HepG2 (cell line): ENCODE results near the gene CATSPERB. TPM values are rescaled to one million over a fixed set of nuclear protein-coding genes. Genes with fewer than 3 reads are reported as not detected.
"Not testable (repeated sequence)": the region's sequence is repeated elsewhere in the genome, so short reads cannot be mapped to it uniquely, and the experiment has no call there.

Experiments
- ATAC-seq: fragments of 200-7000 bp; cut with Tn5 transposase; 3 replicates; pipeline ENCODE4 v1.9.1; 2020; ENCODE audit warnings: mild to moderate bottlenecking, moderate library complexity
- BruUV-seq: library from RNA; stranded (reverse); fragments of 400-500 nt; replicated peaks from 2 replicates; lab custom pipeline; 2021; lab: Mats Ljungman, UMichigan
- CTCF ChIA-PET: fragments of 300-600 bp; formaldehyde crosslinking; extraction: SDS; loops from one replicate; lab custom pipeline; 2021; ENCODE audit warnings: low total read pairs, inconsistent platforms, low intra/inter-chr PET ratio; lab: Yijun Ruan, JAX
- POLR2A ChIA-PET: fragments of 350-600 bp; sonication (Branson Sonifier 250); formaldehyde crosslinking; loops from one replicate; lab custom pipeline; 2020; ENCODE audit warnings: antibody characterized with exemption, inconsistent platforms; lab: Yijun Ruan, JAX
- DNase-seq: peaks from one replicate; pipeline ENCODE4 v3.0.0-alpha.2; 2015; ENCODE audit warnings: low spot score
- FAIRE-seq: peaks from 3 replicates; lab custom pipeline; 2011; peaks lifted over from hg19 to GRCh38; lab: Jason Lieb, UNC
- H2AFZ ChIP-seq: one replicate; pipeline ENCODE4 v1.6.1; 2011; ENCODE audit warnings: low read length, inconsistent platforms
- H3K27ac ChIP-seq: fragments of 300-600 bp; 3 replicates; pipeline ENCODE4 v1.8.0; 2011; ENCODE audit warnings: mixed run types, mild to moderate bottlenecking, mixed read lengths, low read length, inconsistent platforms; ENCODE audit not compliant: insufficient read depth; ENCODE audit errors: extremely low read length
- H3K27me3 ChIP-seq, 2 experiments: fragments of 200-600 bp in 1 of 2; 2 replicates in 1 of 2; 3 replicates in 1 of 2; pipeline versions ENCODE4 v1.6.0 to v1.8.0; 2011; ENCODE audit warnings: low read length in 2 of 2, mild to moderate bottlenecking in 2 of 2, moderate library complexity in 2 of 2, inconsistent platforms in 1 of 2; ENCODE audit not compliant: insufficient read depth in 2 of 2, control insufficient read depth in 1 of 2
- H3K36me3 ChIP-seq, 2 experiments: fragments of 200-600 bp in 1 of 2; replicated peaks in 1 of 2; 2 replicates in 1 of 2; 3 replicates in 1 of 2; pipeline versions ENCODE4 v1.5.1 to v1.8.0; 2011; ENCODE audit warnings: low read length in 2 of 2, inconsistent platforms in 1 of 2; ENCODE audit not compliant: insufficient read depth in 2 of 2, control insufficient read depth in 1 of 2
- H3K4me1 ChIP-seq: 2 replicates; pipeline ENCODE4 v1.5.1; 2012; ENCODE audit warnings: low read length, inconsistent platforms; ENCODE audit not compliant: insufficient read depth
- H3K4me2 ChIP-seq: 2 replicates; pipeline ENCODE4 v1.6.0; 2011; ENCODE audit warnings: low read depth, low read length, inconsistent platforms
- H3K4me3 ChIP-seq, 3 experiments: fragments of 200-600 bp in 1 of 3; sonication (generic), shearing (Covaris generic) in 1 of 3; replicated peaks in 1 of 3; 2 replicates each; pipeline ENCODE4 v1.5.1; 2011 to 2016; ENCODE audit warnings: low read length in 3 of 3, inconsistent platforms in 2 of 3, low read depth in 2 of 3, mild to moderate bottlenecking in 2 of 3, control low read depth in 1 of 3, mixed read lengths in 1 of 3; ENCODE audit not compliant: insufficient read depth in 1 of 3
- H3K79me2 ChIP-seq: one replicate; pipeline ENCODE4 v1.6.1; 2011; ENCODE audit warnings: low read length, inconsistent platforms; ENCODE audit not compliant: insufficient read depth
- H3K9ac ChIP-seq: 2 replicates; pipeline ENCODE4 v1.6.0; 2011; ENCODE audit warnings: mild to moderate bottlenecking, low read depth, low read length, inconsistent platforms; ENCODE audit not compliant: insufficient read depth
- H3K9me3 ChIP-seq: 2 replicates; pipeline ENCODE4 v1.5.1; 2012; ENCODE audit warnings: mild to moderate bottlenecking, low read length
- H4K20me1 ChIP-seq: 2 replicates; pipeline ENCODE4 v1.6.0; 2011; ENCODE audit warnings: inconsistent platforms, mild to moderate bottlenecking, low read length, moderate library complexity; ENCODE audit not compliant: insufficient read depth
- KDM4B ChIP-seq: sonication (generic); formaldehyde crosslinking; IDR thresholded peaks from 2 replicates; pipeline ENCODE4 v1.4.0; 2020; ENCODE audit warnings: missing genetic modification reagents
- MIER3 ChIP-seq: IDR thresholded peaks from 2 replicates; pipeline ENCODE4 v1.6.1; 2016; ENCODE audit warnings: missing compliant biosample characterization, borderline replicate concordance
- TRIM24 ChIP-seq: sonication (generic); formaldehyde crosslinking; IDR thresholded peaks from 2 replicates; pipeline ENCODE4 v1.8.0; 2022; ENCODE audit warnings: mild to moderate bottlenecking, missing genetic modification reagents
- WIZ ChIP-seq: sonication (generic); formaldehyde crosslinking; IDR thresholded peaks from 2 replicates; pipeline ENCODE4 v1.5.1; 2020; ENCODE audit warnings: mild to moderate bottlenecking, missing genetic modification reagents
- ZNF484 ChIP-seq: sonication (generic); formaldehyde crosslinking; IDR thresholded peaks from 2 replicates; pipeline ENCODE4 v1.5.1; 2020; ENCODE audit warnings: mild to moderate bottlenecking, low read depth, missing genetic modification reagents, borderline replicate concordance
- ZNF850 ChIP-seq: sonication (generic); formaldehyde crosslinking; conservative IDR thresholded peaks from 2 replicates; pipeline ENCODE4 v1.9.0; 2021; ENCODE audit warnings: mild to moderate bottlenecking, missing genetic modification reagents
- WGBS: methylation state at CpG from one replicate; pipeline ENCODE4 v1.1.6; 2017; ENCODE audit warnings: low lambda C conversion rate; 5-methylcytosine and 5-hydroxymethylcytosine counted together
- in situ Hi-C: cut with HindIII; loops from 2 replicates; pipeline ENCODE4 v1.10.0; 2017; ENCODE audit warnings: low pct_unique_long_range_greater_than_20kb; ENCODE audit not compliant: extremely low pct_ligation_motif_present
- intact Hi-C: fragments of 100-400 bp; cut with micrococcal nuclease; formaldehyde crosslinking; loops from one replicate; pipeline ENCODE4 v1.10.0; 2022; ENCODE audit not compliant: unreplicated experiment
- polyA plus RNA-seq, 8 experiments: library from polyadenylated mRNA; depleted of rRNA in 3 of 8; stranded (reverse) in 7 of 8; unstranded in 1 of 8; fragments of >200 nt; fragmentation: Illumina TruSeq in 4 of 8; extraction: Trizol in 4 of 8; gene quantifications; 2 replicates each; pipeline versions ENCODE4 v1.2.1 to v1.2.3, GENCODE V29; 2011 to 2016; ENCODE audit warnings: low read depth in 4 of 8, missing spikeins in 1 of 8, mixed read lengths in 1 of 8; ENCODE audit not compliant: insufficient read depth in 1 of 8
- total RNA-seq, 5 experiments: library from RNA; depleted of rRNA; stranded (reverse); fragments of >200 nt; fragmentation: Illumina TruSeq; extraction: Trizol; gene quantifications; 2 replicates each; pipeline ENCODE4 v1.2.3, GENCODE V29; 2016; ENCODE audit warnings: low read depth in 1 of 5

CATSPERB gene
- total and polyA plus RNA-seq, 2 of the 13 experiments (the other 11 are each of a cell fraction or from before 2014, with no cell fraction given), result not detected

DNA sequence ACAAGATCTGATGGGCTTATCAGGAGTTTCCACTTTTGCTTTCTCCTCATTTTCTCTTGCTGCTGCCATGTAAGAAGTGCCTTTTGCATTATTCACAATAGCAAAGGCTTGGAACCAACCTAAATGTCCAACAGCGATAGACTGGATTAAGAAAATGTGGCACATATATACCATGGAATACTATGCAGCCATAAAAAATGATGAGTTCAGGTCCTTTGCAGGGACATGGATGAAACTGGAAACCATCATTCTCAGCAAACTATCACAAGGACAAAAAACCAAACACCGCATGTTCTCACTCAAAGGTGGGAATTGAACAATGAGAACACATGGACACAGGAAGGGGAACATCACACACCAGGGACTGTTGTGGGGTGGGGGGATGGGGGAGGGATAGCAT lies 137.9 kb downstream of the CATSPERB start:
- WGBS, result 94% methylated on average over 2 of the region's 2 CpGs
- H3K79me2 ChIP-seq, FAIRE-seq, H3K27ac ChIP-seq, in situ Hi-C loops, H3K4me3 ChIP-seq, H4K20me1 ChIP-seq, DNase-seq, H3K9me3 ChIP-seq, H2AFZ ChIP-seq, H3K27me3 ChIP-seq, ATAC-seq, H3K36me3 ChIP-seq, CTCF ChIA-PET, H3K4me2 ChIP-seq, BruUV-seq, POLR2A ChIA-PET, H3K4me1 ChIP-seq, intact Hi-C loops, H3K9ac ChIP-seq: not testable (repeated sequence)

DNA sequence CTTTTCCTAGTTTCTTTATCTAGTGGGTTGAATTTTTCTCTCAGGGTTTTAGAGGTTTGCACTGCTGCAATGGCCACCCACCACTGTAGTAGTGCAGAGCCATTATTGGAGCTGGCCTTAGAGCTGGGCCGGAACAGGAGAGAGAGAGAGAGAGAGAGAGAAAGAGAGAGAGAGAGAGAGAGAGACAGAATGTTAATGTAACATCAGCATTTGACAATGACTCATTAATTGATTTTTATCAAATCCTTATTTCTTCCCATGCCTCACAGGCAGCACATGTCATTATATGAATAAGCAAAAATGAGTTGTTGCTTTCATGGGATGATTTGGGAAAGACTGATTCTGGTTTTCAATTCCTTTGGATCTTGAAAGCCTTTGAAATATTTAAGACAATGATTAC lies 145.5 kb downstream of the CATSPERB start:
- BruUV-seq, result no TSS peak
- Histone ChIP-seq H3K9ac (no peak overlapping the region), H2AFZ (no peak overlapping the region), H3K36me3 (no peaks in the 10 kb centered on the region), H3K79me2 (no peaks in the 10 kb centered on the region), H3K4me3 (no peak overlapping the region), H3K27ac (no peak overlapping the region), H3K4me1 (no peaks in the 10 kb centered on the region), H3K27me3 (no peaks in the 10 kb centered on the region), H4K20me1 (no peaks in the 10 kb centered on the region), H3K4me2 (no peak overlapping the region), H3K9me3 (no peaks in the 10 kb centered on the region)
- 83% methylated on average over 1 of the region's 1 CpG for WGBS
- intact Hi-C loops (no loop called here), in situ Hi-C loops (no loop called here)
- TF ChIP-seq WIZ (no peak), ZNF484 (no peak), TRIM24 (no peak), KDM4B (no peak), MIER3 (CRISPR knock-in tag) (no peak), ZNF850 (CRISPR knock-in tag) (no peak)
- no peak for FAIRE-seq
- ChIA-PET POLR2A (no interaction called here), CTCF (no interaction called here)
- ATAC-seq, result no peak
- no peak for DNase-seq
